Sigmoid colon (tissue), 4 donors: ENCODE results near the gene UBE3B.

Experiments used
- POLR2A ChIP-seq, 2 donors: fragments of 450-650 bp; IDR thresholded peaks; one replicate each; pipeline ENCODE4 v1.6.1; 2016; ENCODE audit warnings: antibody characterized with exemption in 2 of 2, mild to moderate bottlenecking in 2 of 2, moderate library complexity in 2 of 2
- POLR2AphosphoS5 ChIP-seq, 4 donors: sonication (generic); formaldehyde crosslinking; IDR thresholded peaks; one replicate each; pipeline ENCODE4 v1.6.1; 2017; ENCODE audit warnings: antibody characterized with exemption in 4 of 4
- TF ChIP-seq, protein P1 (sequence below), 4 experiments: fragments of 450-650 bp in 3 of 4; fragments of 200-600 bp in 1 of 4; IDR thresholded peaks; one replicate each; pipeline ENCODE4 v1.5.1; 2016 to 2019; ENCODE audit warnings: antibody characterized with exemption in 4 of 4, mild to moderate bottlenecking in 3 of 4, moderate library complexity in 2 of 4

- TF ChIP-seq POLR2A (IDR thresholded peaks at IDR 0.05) (no peak), POLR2AphosphoS5 (IDR thresholded peaks at IDR 0.05) (no peak)
- TF ChIP-seq, protein P1, sequence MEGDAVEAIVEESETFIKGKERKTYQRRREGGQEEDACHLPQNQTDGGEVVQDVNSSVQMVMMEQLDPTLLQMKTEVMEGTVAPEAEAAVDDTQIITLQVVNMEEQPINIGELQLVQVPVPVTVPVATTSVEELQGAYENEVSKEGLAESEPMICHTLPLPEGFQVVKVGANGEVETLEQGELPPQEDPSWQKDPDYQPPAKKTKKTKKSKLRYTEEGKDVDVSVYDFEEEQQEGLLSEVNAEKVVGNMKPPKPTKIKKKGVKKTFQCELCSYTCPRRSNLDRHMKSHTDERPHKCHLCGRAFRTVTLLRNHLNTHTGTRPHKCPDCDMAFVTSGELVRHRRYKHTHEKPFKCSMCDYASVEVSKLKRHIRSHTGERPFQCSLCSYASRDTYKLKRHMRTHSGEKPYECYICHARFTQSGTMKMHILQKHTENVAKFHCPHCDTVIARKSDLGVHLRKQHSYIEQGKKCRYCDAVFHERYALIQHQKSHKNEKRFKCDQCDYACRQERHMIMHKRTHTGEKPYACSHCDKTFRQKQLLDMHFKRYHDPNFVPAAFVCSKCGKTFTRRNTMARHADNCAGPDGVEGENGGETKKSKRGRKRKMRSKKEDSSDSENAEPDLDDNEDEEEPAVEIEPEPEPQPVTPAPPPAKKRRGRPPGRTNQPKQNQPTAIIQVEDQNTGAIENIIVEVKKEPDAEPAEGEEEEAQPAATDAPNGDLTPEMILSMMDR (IDR thresholded peaks at IDR 0.05) = no peak
These were observed 86.2 kb downstream of the UBE3B start for GRCh38 chr12:109563291-109564284.
